Measurements from ENCODE around the gene RESP18. TPM values are rescaled to one million over a fixed set of nuclear protein-coding genes. Genes with fewer than 3 reads are reported as not detected.
"Not testable (repeated sequence)": the region's sequence is repeated elsewhere in the genome, so short reads cannot be mapped to it uniquely, and the experiment has no call there.

The RESP18 gene
- total RNA-seq, 1 donor from 2014 or later = not detected

- H3K27me3 ChIP-seq (ENCODE audit: control insufficient read depth in 3 of 3, insufficient read depth in 3 of 3, low read length in 3 of 3) = peaks cover 0 to 4% (median 0%) of the 10 kb centered on the region in 3 donors
- H3K4me1 ChIP-seq (ENCODE audit: control insufficient read depth in 3 of 3, insufficient read depth in 3 of 3, low read length in 3 of 3) = peaks cover 9 to 16% (median 12%) of the 10 kb centered on the region in 3 donors
- H3K9me3 ChIP-seq (ENCODE audit: control insufficient read depth in 3 of 3, low read length in 3 of 3) = no peaks in the 10 kb centered on the region
- H3K27ac ChIP-seq (ENCODE audit: low read depth, low read length) = no peak overlapping the region
- peak overlapping the region in 1 of 3 donors; percentile 74 for H3K4me3 ChIP-seq (ENCODE audit: low read length in 3 of 3)
- H3K36me3 ChIP-seq (ENCODE audit: control insufficient read depth in 3 of 3, insufficient read depth in 3 of 3, low read length in 3 of 3) = no peaks in the 10 kb centered on the region
- H3K9ac ChIP-seq (ENCODE audit: low read depth in 1 of 3, low read length in 3 of 3) = peak overlapping the region in 2 of 3 donors; percentile 10 to 81
Measured at GRCh38 chr2:219293736-219294231, 38.8 kb downstream of the RESP18 start.

GRCh38 chr2:219292616-219293015 lies 39.9 kb downstream of the RESP18 start:
- no peaks in the 10 kb centered on the region for H3K9me3 ChIP-seq (ENCODE audit: control insufficient read depth in 3 of 3, low read length in 3 of 3)
- no peak overlapping the region for H3K27ac ChIP-seq (ENCODE audit: low read depth, low read length)
- H3K36me3 ChIP-seq (ENCODE audit: control insufficient read depth in 3 of 3, insufficient read depth in 3 of 3, low read length in 3 of 3) = no peaks in the 10 kb centered on the region
- no peak overlapping the region for H3K9ac ChIP-seq (ENCODE audit: low read depth in 1 of 3, low read length in 3 of 3)
- no peak overlapping the region for H3K4me3 ChIP-seq (ENCODE audit: low read length in 3 of 3)
- peaks cover 9 to 14% (median 11%) of the 10 kb centered on the region in 3 donors for H3K4me1 ChIP-seq (ENCODE audit: control insufficient read depth in 3 of 3, insufficient read depth in 3 of 3, low read length in 3 of 3)
- H3K27me3 ChIP-seq (ENCODE audit: control insufficient read depth in 3 of 3, insufficient read depth in 3 of 3, low read length in 3 of 3) = no peaks in the 10 kb centered on the region

- no peaks in the 10 kb centered on the region for H3K27me3 ChIP-seq (ENCODE audit: control insufficient read depth in 3 of 3, insufficient read depth in 3 of 3, low read length in 3 of 3)
Measured at GRCh38 chr2:219291910-219292490, 40.5 kb downstream of the RESP18 start.

GRCh38 chr2:219291394-219291793 lies 41.1 kb downstream of the RESP18 start:
- H3K9me3 ChIP-seq (ENCODE audit: control insufficient read depth in 3 of 3, low read length in 3 of 3) = no peaks in the 10 kb centered on the region
- H3K27me3 ChIP-seq (ENCODE audit: control insufficient read depth in 3 of 3, insufficient read depth in 3 of 3, low read length in 3 of 3) = no peaks in the 10 kb centered on the region
- no peak overlapping the region for H3K9ac ChIP-seq (ENCODE audit: low read depth in 1 of 3, low read length in 3 of 3)
- peaks cover 9 to 20% (median 12%) of the 10 kb centered on the region in 3 donors for H3K4me1 ChIP-seq (ENCODE audit: control insufficient read depth in 3 of 3, insufficient read depth in 3 of 3, low read length in 3 of 3)
- H3K4me3 ChIP-seq (ENCODE audit: low read length in 3 of 3) = no peak overlapping the region
- H3K36me3 ChIP-seq (ENCODE audit: control insufficient read depth in 3 of 3, insufficient read depth in 3 of 3, low read length in 3 of 3) = peaks cover 0 to 2% (median 2%) of the 10 kb centered on the region in 3 donors
- H3K27ac ChIP-seq (ENCODE audit: low read depth, low read length) = no peak overlapping the region

More at GRCh38 chr2:219291910-219292490, 40.5 kb downstream of the RESP18 start:
- Histone ChIP-seq H3K27ac (ENCODE audit: low read depth, low read length) (no peak overlapping the region), H3K36me3 (ENCODE audit: control insufficient read depth in 3 of 3, insufficient read depth in 3 of 3, low read length in 3 of 3) (no peaks in the 10 kb centered on the region), H3K9me3 (ENCODE audit: control insufficient read depth in 3 of 3, low read length in 3 of 3) (no peaks in the 10 kb centered on the region), H3K4me3 (ENCODE audit: low read length in 3 of 3) (no peak overlapping the region), H3K4me1 (ENCODE audit: control insufficient read depth in 3 of 3, insufficient read depth in 3 of 3, low read length in 3 of 3) (peaks cover 9 to 14% (median 11%) of the 10 kb centered on the region in 3 donors), H3K9ac (ENCODE audit: low read depth in 1 of 3, low read length in 3 of 3) (no peak overlapping the region)

GRCh38 chr2:219290381-219291171 lies 42.0 kb downstream of the RESP18 start:
- no peaks in the 10 kb centered on the region for H3K27me3 ChIP-seq (ENCODE audit: control insufficient read depth in 3 of 3, insufficient read depth in 3 of 3, low read length in 3 of 3)
- peaks cover 12 to 25% (median 17%) of the 10 kb centered on the region in 3 donors for H3K4me1 ChIP-seq (ENCODE audit: control insufficient read depth in 3 of 3, insufficient read depth in 3 of 3, low read length in 3 of 3)
- no peak overlapping the region for H3K4me3 ChIP-seq (ENCODE audit: low read length in 3 of 3)
- H3K9me3 ChIP-seq (ENCODE audit: control insufficient read depth in 3 of 3, low read length in 3 of 3) = no peaks in the 10 kb centered on the region
- H3K27ac ChIP-seq (ENCODE audit: low read depth, low read length) = no peak overlapping the region
- H3K36me3 ChIP-seq (ENCODE audit: control insufficient read depth in 3 of 3, insufficient read depth in 3 of 3, low read length in 3 of 3) = peaks cover 2 to 7% (median 6%) of the 10 kb centered on the region in 3 donors
- no peak overlapping the region for H3K9ac ChIP-seq (ENCODE audit: low read depth in 1 of 3, low read length in 3 of 3)

GRCh38 chr2:219289537-219290361 lies 42.8 kb downstream of the RESP18 start:
- no peak overlapping the region for H3K4me3 ChIP-seq (ENCODE audit: low read length in 3 of 3)
- H3K27ac ChIP-seq (ENCODE audit: low read depth, low read length) = no peak overlapping the region
- H3K4me1 ChIP-seq (ENCODE audit: control insufficient read depth in 3 of 3, insufficient read depth in 3 of 3, low read length in 3 of 3) = peaks cover 8 to 25% (median 15%) of the 10 kb centered on the region in 3 donors
- peaks cover 11 to 16% (median 15%) of the 10 kb centered on the region in 3 donors for H3K36me3 ChIP-seq (ENCODE audit: control insufficient read depth in 3 of 3, insufficient read depth in 3 of 3, low read length in 3 of 3)
- H3K27me3 ChIP-seq (ENCODE audit: control insufficient read depth in 3 of 3, insufficient read depth in 3 of 3, low read length in 3 of 3) = no peaks in the 10 kb centered on the region
- no peak overlapping the region for H3K9ac ChIP-seq (ENCODE audit: low read depth in 1 of 3, low read length in 3 of 3)
- H3K9me3 ChIP-seq (ENCODE audit: control insufficient read depth in 3 of 3, low read length in 3 of 3) = no peaks in the 10 kb centered on the region

- no peak overlapping the region for H3K27ac ChIP-seq (ENCODE audit: low read depth, low read length)
- no peaks in the 10 kb centered on the region for H3K9me3 ChIP-seq (ENCODE audit: control insufficient read depth in 3 of 3, low read length in 3 of 3)
- no peak overlapping the region for H3K4me3 ChIP-seq (ENCODE audit: low read length in 3 of 3)
- H3K9ac ChIP-seq (ENCODE audit: low read depth in 1 of 3, low read length in 3 of 3) = no peak overlapping the region
- peaks cover 17 to 21% (median 21%) of the 10 kb centered on the region in 3 donors for H3K36me3 ChIP-seq (ENCODE audit: control insufficient read depth in 3 of 3, insufficient read depth in 3 of 3, low read length in 3 of 3)
- no peaks in the 10 kb centered on the region for H3K27me3 ChIP-seq (ENCODE audit: control insufficient read depth in 3 of 3, insufficient read depth in 3 of 3, low read length in 3 of 3)
- H3K4me1 ChIP-seq (ENCODE audit: control insufficient read depth in 3 of 3, insufficient read depth in 3 of 3, low read length in 3 of 3) = peaks cover 5 to 20% (median 11%) of the 10 kb centered on the region in 3 donors
Measured at GRCh38 chr2:219289195-219289536, 43.4 kb downstream of the RESP18 start.

- Histone ChIP-seq H3K4me3 (ENCODE audit: low read length in 3 of 3) (no peak overlapping the region), H3K36me3 (ENCODE audit: control insufficient read depth in 3 of 3, insufficient read depth in 3 of 3, low read length in 3 of 3) (peaks cover 31 to 35% (median 34%) of the 10 kb centered on the region in 3 donors), H3K27ac (ENCODE audit: low read depth, low read length) (no peak overlapping the region), H3K9me3 (ENCODE audit: control insufficient read depth in 3 of 3, low read length in 3 of 3) (no peaks in the 10 kb centered on the region), H3K4me1 (ENCODE audit: control insufficient read depth in 3 of 3, insufficient read depth in 3 of 3, low read length in 3 of 3) (peaks cover 2 to 16% (median 10%) of the 10 kb centered on the region in 3 donors), H3K27me3 (ENCODE audit: control insufficient read depth in 3 of 3, insufficient read depth in 3 of 3, low read length in 3 of 3) (no peaks in the 10 kb centered on the region), H3K9ac (ENCODE audit: low read depth in 1 of 3, low read length in 3 of 3) (no peak overlapping the region)
Measured at GRCh38 chr2:219287580-219288265, 44.8 kb downstream of the RESP18 start.

- H3K9ac ChIP-seq (ENCODE audit: low read depth in 1 of 3, low read length in 3 of 3); H3K27ac ChIP-seq (ENCODE audit: low read depth, low read length): not testable (repeated sequence)
Measured at GRCh38 chr2:219287116-219287440, 45.5 kb downstream of the RESP18 start.

More at GRCh38 chr2:219287116-219287440, 45.5 kb downstream of the RESP18 start:
- H3K27me3 ChIP-seq (ENCODE audit: control insufficient read depth in 3 of 3, insufficient read depth in 3 of 3, low read length in 3 of 3); H3K9me3 ChIP-seq (ENCODE audit: control insufficient read depth in 3 of 3, low read length in 3 of 3); H3K4me3 ChIP-seq (ENCODE audit: low read length in 3 of 3): not testable (repeated sequence)
- peaks cover 2 to 16% (median 10%) of the 10 kb centered on the region in 3 donors for H3K4me1 ChIP-seq (ENCODE audit: control insufficient read depth in 3 of 3, insufficient read depth in 3 of 3, low read length in 3 of 3)
- H3K36me3 ChIP-seq (ENCODE audit: control insufficient read depth in 3 of 3, insufficient read depth in 3 of 3, low read length in 3 of 3) = peaks cover 33 to 41% (median 40%) of the 10 kb centered on the region in 3 donors

Measured in skeletal muscle tissue (tissue), 4 donors.